ENCODE measurements around the gene MAP3K6. TPM values are rescaled to one million over a fixed set of nuclear protein-coding genes. Genes with fewer than 3 reads are reported as not detected.

The MAP3K6 gene
- total and polyA plus RNA-seq, 2 of the 13 experiments (the other 11 are each of a cell fraction or from before 2014, with no cell fraction given) = 2.7 to 3.2 TPM

DNA sequence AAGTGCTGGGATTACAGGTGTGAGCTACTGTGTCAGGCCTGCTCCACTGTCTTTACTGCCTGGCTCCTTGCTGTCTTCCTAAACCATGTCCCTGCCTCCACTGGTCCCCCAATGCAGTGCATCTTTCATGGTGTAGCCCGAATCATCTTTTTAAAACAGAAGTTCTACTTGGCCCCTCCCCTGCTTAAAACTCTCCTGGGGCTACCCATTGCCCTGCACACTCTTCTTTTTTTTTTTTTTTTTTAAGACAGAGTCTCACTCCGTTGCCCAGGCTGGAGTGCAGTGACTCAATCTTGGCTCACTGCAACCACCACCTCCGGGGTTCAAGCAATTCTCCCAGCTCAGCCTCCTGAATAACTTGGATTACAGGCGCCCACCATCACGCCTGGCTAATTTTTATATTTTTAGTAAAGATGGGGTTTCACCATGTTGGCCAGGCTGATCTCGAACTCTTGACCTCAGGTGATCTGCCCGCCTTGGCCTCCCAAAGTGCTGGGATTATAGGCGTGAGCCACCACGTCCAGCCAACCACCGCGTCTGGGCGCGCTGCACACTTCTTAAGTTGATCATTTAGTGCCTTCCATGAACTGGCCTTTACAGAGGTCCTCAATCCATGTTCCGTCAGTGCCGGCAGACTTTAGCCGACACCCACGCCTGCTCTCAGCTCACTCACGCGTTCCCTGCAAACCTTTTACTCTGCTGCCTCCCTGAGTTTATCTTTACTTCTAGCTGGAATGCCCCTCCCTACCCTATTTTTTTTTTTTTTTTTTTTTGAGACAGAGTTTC lies 5.5 kb upstream of the MAP3K6 start:
- H3K27ac ChIP-seq (ENCODE audit: extremely low read length, insufficient read depth, low read length) = no peak overlapping the region
- no peak overlapping the region for H3K4me3 ChIP-seq (replicated peaks in 1 of 3; ENCODE audit: insufficient read depth in 1 of 3, low read depth in 2 of 3, low read length in 3 of 3)
- H3K36me3 ChIP-seq (replicated peaks in 1 of 2; ENCODE audit: control insufficient read depth in 1 of 2, insufficient read depth in 2 of 2, low read length in 2 of 2) = no peaks in the 10 kb centered on the region
- no peak overlapping the region for H2AFZ ChIP-seq (ENCODE audit: low read length)
- CTCF ChIA-PET (ENCODE audit: low intra/inter-chr PET ratio, low total read pairs) = interaction anchor here (1.6 kb wide), 1 partner anchor 15 kb away, joined by 6 read pairs; no protein-coding TSS in a partner anchor
- no peak for TF ChIP-seq RORA (CRISPR knock-in tag; IDR thresholded peaks at IDR 0.05)
- TF ChIP-seq KLF6 (CRISPR knock-in tag; IDR thresholded peaks at IDR 0.05) = no peak
- TF ChIP-seq ZBTB3 (CRISPR knock-in tag; IDR thresholded peaks at IDR 0.05; ENCODE audit: borderline replicate concordance, low read depth) = no peak
- DNase-seq (ENCODE audit: low spot score) (no peak), FAIRE-seq (no peak), ATAC-seq (peak; percentile 22; the same call in 1 of the 3 replicates)
- no peaks in the 10 kb centered on the region for H4K20me1 ChIP-seq (ENCODE audit: insufficient read depth, low read length)
- peaks cover 5 to 33% of the 10 kb centered on the region in 2 experiments; a peak in 4 of 5 replicates for H3K27me3 ChIP-seq (ENCODE audit: control insufficient read depth in 1 of 2, insufficient read depth in 2 of 2, low read length in 2 of 2)
- H3K4me2 ChIP-seq (ENCODE audit: low read depth, low read length) = no peak overlapping the region
- no peak overlapping the region for H3K9ac ChIP-seq (ENCODE audit: insufficient read depth, low read depth, low read length)
- in situ Hi-C loops (cut with HindIII; ENCODE audit: extremely low pct_ligation_motif_present, low pct_unique_long_range_greater_than_20kb) = no loop called here
- intact Hi-C loops (cut with micrococcal nuclease; ENCODE audit: unreplicated experiment) = no loop called here
- no peaks in the 10 kb centered on the region for H3K79me2 ChIP-seq (ENCODE audit: insufficient read depth, low read length)
- H3K9me3 ChIP-seq (ENCODE audit: low read length) = no peaks in the 10 kb centered on the region
- peaks cover 10% of the 10 kb centered on the region for H3K4me1 ChIP-seq (ENCODE audit: insufficient read depth, low read length)
- no TSS peak for BruUV-seq (replicated peaks)
- 51% methylated on average over 18 of the region's 19 CpGs for WGBS (ENCODE audit: low lambda C conversion rate)
- POLR2A ChIA-PET = interaction anchor here (0.6 kb wide), 1 partner anchor 53 kb away, joined by 4 read pairs; no protein-coding TSS in a partner anchor

DNA sequence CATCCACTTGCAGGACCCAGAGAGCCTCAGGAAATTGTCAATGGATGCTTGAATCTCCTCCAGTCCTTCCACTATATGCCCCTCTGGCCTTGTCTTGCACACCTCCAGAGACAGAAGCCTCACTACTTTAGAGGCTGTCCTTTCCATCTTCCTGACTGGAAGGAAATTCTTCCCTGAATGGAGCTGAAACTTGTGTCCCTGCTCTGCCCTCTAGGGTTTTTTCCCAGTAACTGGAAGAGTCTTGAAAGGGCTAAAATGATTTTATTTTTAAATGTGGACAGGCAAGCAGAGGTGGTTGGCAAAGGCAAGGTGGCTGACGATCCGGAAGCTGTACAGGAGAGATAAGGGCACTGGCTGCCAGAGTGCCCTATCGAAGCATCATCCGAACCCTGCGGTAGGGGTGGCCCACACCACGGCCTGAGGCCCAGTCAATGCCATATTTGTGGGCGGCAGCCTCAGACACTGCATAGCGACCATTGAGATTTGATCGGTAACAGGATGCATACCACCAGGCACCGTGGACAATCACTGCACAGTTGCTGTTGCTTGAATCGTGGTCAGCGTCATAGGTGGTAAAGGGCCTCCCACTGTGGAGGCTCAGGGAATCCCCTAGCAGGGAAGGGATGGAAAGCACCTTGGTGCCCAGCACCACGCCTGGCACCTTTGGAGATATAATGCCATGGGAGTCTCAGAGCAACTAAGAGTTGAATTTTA lies 2.3 kb upstream of the MAP3K6 start:
- H3K27ac ChIP-seq (ENCODE audit: extremely low read length, insufficient read depth, low read length) = no peak overlapping the region
- no peak overlapping the region for H3K4me3 ChIP-seq (replicated peaks in 1 of 3; ENCODE audit: insufficient read depth in 1 of 3, low read depth in 2 of 3, low read length in 3 of 3)
- ATAC-seq (no peak), DNase-seq (ENCODE audit: low spot score) (no peak), FAIRE-seq (no peak)
- H3K36me3 ChIP-seq (replicated peaks in 1 of 2; ENCODE audit: control insufficient read depth in 1 of 2, insufficient read depth in 2 of 2, low read length in 2 of 2) = no peaks in the 10 kb centered on the region
- no peaks in the 10 kb centered on the region for H3K79me2 ChIP-seq (ENCODE audit: insufficient read depth, low read length)
- H2AFZ ChIP-seq (ENCODE audit: low read length) = no peak overlapping the region
- no peaks in the 10 kb centered on the region for H4K20me1 ChIP-seq (ENCODE audit: insufficient read depth, low read length)
- peaks cover 27% of the 10 kb centered on the region for H3K4me1 ChIP-seq (ENCODE audit: insufficient read depth, low read length)
- intact Hi-C loops (cut with micrococcal nuclease; ENCODE audit: unreplicated experiment) (no loop called here), in situ Hi-C loops (cut with HindIII; ENCODE audit: extremely low pct_ligation_motif_present, low pct_unique_long_range_greater_than_20kb) (no loop called here)
- no peak overlapping the region for H3K4me2 ChIP-seq (ENCODE audit: low read depth, low read length)
- no peaks in the 10 kb centered on the region for H3K9me3 ChIP-seq (ENCODE audit: low read length)
- BruUV-seq (replicated peaks) = no TSS peak
- no peak overlapping the region for H3K9ac ChIP-seq (ENCODE audit: insufficient read depth, low read depth, low read length)
- 67% methylated on average over 9 of the region's 13 CpGs for WGBS (ENCODE audit: low lambda C conversion rate)
- CTCF ChIA-PET (ENCODE audit: low intra/inter-chr PET ratio, low total read pairs) = no interaction called here
- peaks cover 3 to 23% of the 10 kb centered on the region in 2 experiments; a peak in 3 of 5 replicates for H3K27me3 ChIP-seq (ENCODE audit: control insufficient read depth in 1 of 2, insufficient read depth in 2 of 2, low read length in 2 of 2)
- POLR2A ChIA-PET = no interaction called here
- TF ChIP-seq, protein P1, sequence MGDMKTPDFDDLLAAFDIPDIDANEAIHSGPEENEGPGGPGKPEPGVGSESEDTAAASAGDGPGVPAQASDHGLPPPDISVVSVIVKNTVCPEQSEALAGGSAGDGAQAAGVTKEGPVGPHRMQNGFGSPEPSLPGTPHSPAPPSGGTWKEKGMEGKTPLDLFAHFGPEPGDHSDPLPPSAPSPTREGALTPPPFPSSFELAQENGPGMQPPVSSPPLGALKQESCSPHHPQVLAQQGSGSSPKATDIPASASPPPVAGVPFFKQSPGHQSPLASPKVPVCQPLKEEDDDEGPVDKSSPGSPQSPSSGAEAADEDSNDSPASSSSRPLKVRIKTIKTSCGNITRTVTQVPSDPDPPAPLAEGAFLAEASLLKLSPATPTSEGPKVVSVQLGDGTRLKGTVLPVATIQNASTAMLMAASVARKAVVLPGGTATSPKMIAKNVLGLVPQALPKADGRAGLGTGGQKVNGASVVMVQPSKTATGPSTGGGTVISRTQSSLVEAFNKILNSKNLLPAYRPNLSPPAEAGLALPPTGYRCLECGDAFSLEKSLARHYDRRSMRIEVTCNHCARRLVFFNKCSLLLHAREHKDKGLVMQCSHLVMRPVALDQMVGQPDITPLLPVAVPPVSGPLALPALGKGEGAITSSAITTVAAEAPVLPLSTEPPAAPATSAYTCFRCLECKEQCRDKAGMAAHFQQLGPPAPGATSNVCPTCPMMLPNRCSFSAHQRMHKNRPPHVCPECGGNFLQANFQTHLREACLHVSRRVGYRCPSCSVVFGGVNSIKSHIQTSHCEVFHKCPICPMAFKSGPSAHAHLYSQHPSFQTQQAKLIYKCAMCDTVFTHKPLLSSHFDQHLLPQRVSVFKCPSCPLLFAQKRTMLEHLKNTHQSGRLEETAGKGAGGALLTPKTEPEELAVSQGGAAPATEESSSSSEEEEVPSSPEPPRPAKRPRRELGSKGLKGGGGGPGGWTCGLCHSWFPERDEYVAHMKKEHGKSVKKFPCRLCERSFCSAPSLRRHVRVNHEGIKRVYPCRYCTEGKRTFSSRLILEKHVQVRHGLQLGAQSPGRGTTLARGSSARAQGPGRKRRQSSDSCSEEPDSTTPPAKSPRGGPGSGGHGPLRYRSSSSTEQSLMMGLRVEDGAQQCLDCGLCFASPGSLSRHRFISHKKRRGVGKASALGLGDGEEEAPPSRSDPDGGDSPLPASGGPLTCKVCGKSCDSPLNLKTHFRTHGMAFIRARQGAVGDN (CRISPR knock-in tag; IDR thresholded peaks at IDR 0.05) = no peak
- TF ChIP-seq, protein P2, sequence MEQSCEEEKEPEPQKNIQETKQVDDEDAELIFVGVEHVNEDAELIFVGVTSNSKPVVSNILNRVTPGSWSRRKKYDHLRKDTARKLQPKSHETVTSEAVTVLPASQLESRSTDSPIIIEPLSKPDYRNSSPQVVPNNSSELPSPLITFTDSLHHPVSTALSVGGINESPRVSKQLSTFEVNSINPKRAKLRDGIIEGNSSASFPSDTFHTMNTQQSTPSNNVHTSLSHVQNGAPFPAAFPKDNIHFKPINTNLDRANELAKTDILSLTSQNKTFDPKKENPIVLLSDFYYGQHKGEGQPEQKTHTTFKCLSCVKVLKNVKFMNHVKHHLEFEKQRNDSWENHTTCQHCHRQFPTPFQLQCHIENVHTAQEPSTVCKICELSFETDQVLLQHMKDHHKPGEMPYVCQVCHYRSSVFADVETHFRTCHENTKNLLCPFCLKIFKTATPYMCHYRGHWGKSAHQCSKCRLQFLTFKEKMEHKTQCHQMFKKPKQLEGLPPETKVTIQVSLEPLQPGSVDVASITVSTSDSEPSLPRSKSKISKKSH (CRISPR knock-in tag; IDR thresholded peaks at IDR 0.05; ENCODE audit: borderline replicate concordance) = no peak
- no peak for TF ChIP-seq CENPX (CRISPR knock-in tag; IDR thresholded peaks at IDR 0.05)
- peak; percentile 23; the same call in 1 of the 2 replicates for TF ChIP-seq STAG1 (CRISPR knock-in tag; IDR thresholded peaks at IDR 0.05)
